OCI-LY1 (cell line): ENCODE data around the gene C17orf50.

Experiments
- EZH2 ChIP-seq: fragments of 200-600 bp; sonication (generic), shearing (Covaris generic); IDR thresholded peaks from 2 replicates; pipeline ENCODE4 v1.8.0; 2017; ENCODE audit warnings: borderline replicate concordance, mixed run types, mild to moderate bottlenecking, antibody characterized with exemption, low read length, moderate library complexity, mixed read lengths
- TF ChIP-seq, protein P1 (sequence below): fragments of 200-600 bp; sonication (generic), shearing (Covaris generic); IDR thresholded peaks from 2 replicates; pipeline ENCODE4 v1.5.1; 2017; ENCODE audit warnings: mild to moderate bottlenecking, antibody characterized with exemption, low read length, moderate library complexity, mixed read lengths

DNA sequence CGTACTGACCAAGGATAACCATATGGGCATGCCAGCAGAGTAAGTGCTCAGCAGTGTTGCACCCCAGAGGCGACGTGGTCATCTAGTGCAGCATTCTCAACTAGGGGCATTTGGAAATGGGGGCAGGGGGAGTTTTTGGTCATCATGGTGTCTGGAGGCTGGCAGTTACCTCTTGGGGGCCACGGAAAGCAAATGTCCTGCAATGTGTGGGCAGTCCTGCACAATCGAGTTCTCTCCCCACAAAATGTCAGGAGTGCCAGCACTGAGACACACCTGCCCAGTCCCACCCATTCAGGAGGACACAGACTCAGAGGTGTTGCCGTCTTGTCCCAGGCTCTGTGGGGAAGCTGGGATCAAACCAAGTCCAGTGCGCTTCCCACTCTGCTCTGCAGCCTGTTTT is 26.3 kb upstream of the C17orf50 start:
- TF ChIP-seq, protein P1, sequence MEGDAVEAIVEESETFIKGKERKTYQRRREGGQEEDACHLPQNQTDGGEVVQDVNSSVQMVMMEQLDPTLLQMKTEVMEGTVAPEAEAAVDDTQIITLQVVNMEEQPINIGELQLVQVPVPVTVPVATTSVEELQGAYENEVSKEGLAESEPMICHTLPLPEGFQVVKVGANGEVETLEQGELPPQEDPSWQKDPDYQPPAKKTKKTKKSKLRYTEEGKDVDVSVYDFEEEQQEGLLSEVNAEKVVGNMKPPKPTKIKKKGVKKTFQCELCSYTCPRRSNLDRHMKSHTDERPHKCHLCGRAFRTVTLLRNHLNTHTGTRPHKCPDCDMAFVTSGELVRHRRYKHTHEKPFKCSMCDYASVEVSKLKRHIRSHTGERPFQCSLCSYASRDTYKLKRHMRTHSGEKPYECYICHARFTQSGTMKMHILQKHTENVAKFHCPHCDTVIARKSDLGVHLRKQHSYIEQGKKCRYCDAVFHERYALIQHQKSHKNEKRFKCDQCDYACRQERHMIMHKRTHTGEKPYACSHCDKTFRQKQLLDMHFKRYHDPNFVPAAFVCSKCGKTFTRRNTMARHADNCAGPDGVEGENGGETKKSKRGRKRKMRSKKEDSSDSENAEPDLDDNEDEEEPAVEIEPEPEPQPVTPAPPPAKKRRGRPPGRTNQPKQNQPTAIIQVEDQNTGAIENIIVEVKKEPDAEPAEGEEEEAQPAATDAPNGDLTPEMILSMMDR, result no peak
- no peak for TF ChIP-seq EZH2
